Activated naive CD8-positive, alpha-beta T cell treated with anti-CD3 and anti-CD28 coated beads, Interleukin-2, amount 10 ng/mL, durations not matched to agents 7 days and 5 days (primary cell): ENCODE measurements around the gene MDFIC. TPM values are rescaled to one million over a fixed set of nuclear protein-coding genes. Genes with fewer than 3 reads are reported as not detected.

ENCODE experiments used
- ATAC-seq: fragments of 150-1000 bp; cut with Tn5 transposase; one replicate; pipeline ENCODE4 v1.10.0; 2021; ENCODE audit warnings: low read depth, moderate library complexity
- POLR2A ChIA-PET: fragments of 350-600 bp; sonication (Branson Sonifier 250); formaldehyde crosslinking; loops from one replicate; lab custom pipeline; 2021; ENCODE audit warnings: antibody characterized with exemption; lab: Charles Lee
- DNase-seq: peaks from one replicate; pipeline ENCODE4 v3.0.0; 2021
- H3K27ac Mint-ChIP-seq: one replicate; pipeline ENCODE4 v1.8.0; 2022; ENCODE audit warnings: mild to moderate bottlenecking, mixed read lengths
- H3K27me3 Mint-ChIP-seq: one replicate; pipeline ENCODE4 v1.8.0; 2022; ENCODE audit warnings: mild to moderate bottlenecking, moderate library complexity, mixed read lengths
- H3K36me3 Mint-ChIP-seq: one replicate; pipeline ENCODE4 v1.8.0; 2021; ENCODE audit warnings: mild to moderate bottlenecking, mixed read lengths
- H3K4me1 Mint-ChIP-seq: one replicate; pipeline ENCODE4 v1.8.0; 2021; ENCODE audit warnings: mixed read lengths
- H3K4me3 Mint-ChIP-seq: one replicate; pipeline ENCODE4 v1.8.0; 2022; ENCODE audit warnings: mild to moderate bottlenecking, moderate library complexity, mixed read lengths
- H3K9me3 Mint-ChIP-seq: one replicate; pipeline ENCODE4 v1.8.0; 2021; ENCODE audit warnings: mixed read lengths
- total RNA-seq, 2 experiments: library from RNA; stranded (reverse); gene quantifications; one replicate each; pipeline ENCODE4 v1.2.3, GENCODE V29; 2021

Gene MDFIC
- total RNA-seq, 2 experiments from 2014 or later: 50.8 to 57.0 TPM

DNA sequence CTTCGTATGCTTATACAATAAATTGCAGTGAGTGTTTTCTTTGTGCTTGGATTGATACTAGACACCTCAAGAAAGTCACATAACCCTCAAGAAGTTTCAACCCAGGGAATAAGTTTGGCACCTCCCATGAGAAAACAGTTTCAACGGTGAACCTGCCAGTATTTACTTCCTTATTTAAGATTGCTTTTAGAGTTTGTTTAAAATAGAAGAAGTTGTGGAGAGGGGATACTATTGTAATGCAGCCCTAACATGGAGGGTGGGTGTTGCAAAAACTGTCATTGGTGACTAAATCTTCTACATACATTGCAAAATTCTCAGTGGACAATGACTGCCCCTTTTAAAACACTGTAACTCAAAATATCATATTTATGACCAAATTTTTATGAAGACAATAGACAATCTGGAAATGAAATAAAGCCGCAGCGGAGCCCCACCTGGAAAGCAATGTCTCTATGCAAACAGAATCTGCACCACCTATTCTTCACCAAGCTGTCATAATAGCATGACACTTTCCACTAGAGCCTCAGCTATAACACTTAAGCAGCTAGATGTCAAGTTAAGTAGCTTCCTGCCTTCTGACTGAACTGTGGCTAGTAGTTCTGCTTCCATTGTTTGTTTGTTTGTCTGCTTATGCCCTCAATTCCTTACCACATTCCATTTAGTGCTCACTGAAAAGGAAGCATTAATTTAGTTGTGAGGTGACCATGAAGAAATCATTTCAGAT, 98.2 kb downstream of the MDFIC start:
- no peak for DNase-seq
- H3K4me3 Mint-ChIP-seq: no peak overlapping the region
- H3K4me1 Mint-ChIP-seq: peaks cover 20% of the 10 kb centered on the region
- POLR2A ChIA-PET: interaction anchor here (1.4 kb wide), 1 partner anchor 11 kb away, joined by 4 read pairs; no protein-coding TSS in a partner anchor
- peaks cover under 1% of the 10 kb centered on the region for H3K9me3 Mint-ChIP-seq
- ATAC-seq: no peak
- H3K27ac Mint-ChIP-seq: no peak overlapping the region
- no peaks in the 10 kb centered on the region for H3K27me3 Mint-ChIP-seq
- peaks cover 30% of the 10 kb centered on the region for H3K36me3 Mint-ChIP-seq

DNA sequence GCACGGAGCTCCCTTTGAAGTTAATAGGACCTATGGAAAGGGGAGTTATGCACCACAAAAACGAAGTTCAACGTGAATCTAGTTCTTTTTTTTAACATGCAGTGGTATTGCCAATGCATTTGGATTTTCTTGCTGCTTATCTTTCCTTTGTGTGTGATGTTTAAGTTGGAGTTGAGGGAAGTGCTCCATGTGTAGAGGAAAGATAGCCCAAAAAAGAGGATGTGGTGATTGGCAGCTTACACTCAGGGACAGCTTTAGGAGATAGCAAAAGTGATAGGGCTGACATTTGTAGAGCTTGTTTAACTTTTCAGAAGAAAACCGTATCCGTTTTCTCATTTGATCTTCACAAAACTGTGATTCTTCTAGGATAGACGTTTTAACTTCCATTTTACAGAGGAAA, 101.3 kb downstream of the MDFIC start:
- Mint-ChIP-seq H3K27me3 (peaks cover 3% of the 10 kb centered on the region), H3K27ac (no peak overlapping the region), H3K9me3 (peaks cover 4% of the 10 kb centered on the region), H3K4me3 (no peak overlapping the region), H3K36me3 (peaks cover 16% of the 10 kb centered on the region), H3K4me1 (peaks cover 14% of the 10 kb centered on the region)
- POLR2A ChIA-PET: no interaction called here
- no peak for ATAC-seq
- DNase-seq: no peak

DNA sequence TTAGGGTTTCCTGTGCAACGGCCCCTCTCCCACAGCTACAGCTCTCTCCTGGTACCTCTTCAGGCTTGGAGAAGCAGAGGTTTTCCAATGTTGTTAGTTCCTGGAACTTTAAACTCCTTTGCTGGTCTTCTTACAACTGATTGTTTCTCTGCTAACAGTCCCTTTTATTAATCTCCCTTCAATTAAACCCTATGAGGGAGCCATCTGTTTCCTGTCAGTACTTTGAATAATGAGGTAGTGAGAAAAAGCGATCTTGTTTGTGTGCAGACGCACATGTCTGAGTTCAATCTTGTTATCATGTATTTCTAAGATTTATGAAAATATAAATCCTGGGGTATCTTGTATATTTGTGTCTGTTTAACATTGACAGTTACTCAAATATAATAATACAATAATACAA, 102.4 kb downstream of the MDFIC start:
- no peak overlapping the region for H3K27ac Mint-ChIP-seq
- H3K27me3 Mint-ChIP-seq: peaks cover 4% of the 10 kb centered on the region
- no peak for DNase-seq
- POLR2A ChIA-PET: no interaction called here
- peaks cover 14% of the 10 kb centered on the region for H3K4me1 Mint-ChIP-seq
- no peak overlapping the region for H3K4me3 Mint-ChIP-seq
- H3K9me3 Mint-ChIP-seq: peaks cover 4% of the 10 kb centered on the region
- peaks cover 14% of the 10 kb centered on the region for H3K36me3 Mint-ChIP-seq
- no peak for ATAC-seq

GRCh38 chr7:115032715-115033703, 111.1 kb downstream of the MDFIC start:
- Mint-ChIP-seq H3K36me3 (peaks cover 3% of the 10 kb centered on the region), H3K27me3 (peaks cover 5% of the 10 kb centered on the region), H3K9me3 (peaks cover under 1% of the 10 kb centered on the region), H3K4me3 (no peak overlapping the region), H3K27ac (no peak overlapping the region), H3K4me1 (peaks cover 12% of the 10 kb centered on the region)
- POLR2A ChIA-PET: no interaction called here
- ATAC-seq (no peak), DNase-seq (no peak)

- POLR2A ChIA-PET: no interaction called here
- Mint-ChIP-seq H3K36me3 (peaks cover 3% of the 10 kb centered on the region), H3K27me3 (peaks cover 2% of the 10 kb centered on the region), H3K4me1 (peaks cover 12% of the 10 kb centered on the region), H3K27ac (no peak overlapping the region), H3K9me3 (no peaks in the 10 kb centered on the region), H3K4me3 (no peak overlapping the region)
- no peak for DNase-seq
- ATAC-seq: no peak
Measured at GRCh38 chr7:115033917-115034459, 112.1 kb downstream of the MDFIC start.

- Mint-ChIP-seq H3K4me1 (peaks cover 12% of the 10 kb centered on the region), H3K27ac (no peak overlapping the region), H3K36me3 (peaks cover 3% of the 10 kb centered on the region), H3K27me3 (peaks cover 2% of the 10 kb centered on the region), H3K4me3 (no peak overlapping the region), H3K9me3 (no peaks in the 10 kb centered on the region)
- ATAC-seq (no peak), DNase-seq (no peak)
- POLR2A ChIA-PET: no interaction called here
Measured at GRCh38 chr7:115034515-115034914, 112.6 kb downstream of the MDFIC start.

DNA sequence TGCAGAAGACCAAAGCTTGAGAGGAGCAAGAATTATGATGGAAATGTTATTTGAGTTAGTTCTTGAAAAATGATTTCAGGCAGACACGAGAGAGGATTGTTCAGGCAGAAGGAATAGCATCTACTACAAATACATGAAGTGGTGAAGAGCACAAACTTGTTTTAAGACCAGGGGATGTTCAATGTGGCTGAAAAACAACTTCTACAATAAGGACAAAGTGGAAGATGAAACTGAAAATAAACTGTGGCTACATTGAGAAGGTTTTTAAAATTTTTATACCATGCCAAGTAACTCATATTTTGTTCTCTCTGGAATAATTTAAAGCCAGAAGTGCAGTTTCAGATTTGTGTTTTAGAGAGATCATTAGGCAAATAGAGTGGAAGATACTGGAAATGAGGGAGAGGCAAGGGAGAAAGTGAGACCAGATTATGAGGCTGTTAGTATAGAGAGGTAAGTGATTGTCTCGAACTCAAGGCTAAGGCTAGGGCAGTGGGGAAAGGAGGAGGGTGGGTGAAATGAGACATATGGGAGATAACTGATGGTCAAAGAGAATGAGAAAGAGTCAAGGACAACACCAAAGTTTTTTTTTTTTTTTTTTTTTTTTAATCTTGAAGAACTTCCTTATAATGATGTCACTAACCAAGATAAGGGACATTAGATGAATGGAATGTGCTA, 115.4 kb downstream of the MDFIC start:
- no peak for ATAC-seq
- Mint-ChIP-seq H3K27ac (peak overlapping the region; percentile 50), H3K9me3 (no peaks in the 10 kb centered on the region), H3K27me3 (peaks cover 2% of the 10 kb centered on the region), H3K4me1 (peaks cover 12% of the 10 kb centered on the region), H3K4me3 (peak overlapping the region; percentile 37), H3K36me3 (peaks cover 3% of the 10 kb centered on the region)
- POLR2A ChIA-PET: interaction anchor here (0.7 kb wide), 1 partner anchor 77 kb away, joined by 8 read pairs; no protein-coding TSS in a partner anchor
- DNase-seq: no peak

DNA sequence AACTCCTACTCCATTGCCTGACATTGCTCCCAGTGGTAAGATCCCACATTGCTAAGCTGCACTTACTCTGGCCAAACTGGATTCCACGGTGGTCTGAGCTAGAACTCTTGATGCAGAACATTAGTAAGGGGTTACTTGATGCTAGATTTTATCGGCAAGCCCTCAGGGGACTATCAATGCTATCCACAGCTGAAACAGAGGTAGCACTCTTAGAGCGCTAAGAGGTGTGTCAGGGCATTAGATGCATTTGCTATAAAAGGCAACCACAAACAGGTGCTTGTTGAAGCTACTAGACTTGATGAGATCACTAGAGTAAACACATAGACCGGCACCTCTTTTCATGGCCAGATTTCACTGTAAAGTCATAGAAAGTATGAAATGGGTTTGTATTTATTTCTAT, 116.3 kb downstream of the MDFIC start:
- Mint-ChIP-seq H3K27me3 (peaks cover 9% of the 10 kb centered on the region), H3K4me1 (peaks cover 12% of the 10 kb centered on the region), H3K4me3 (no peak overlapping the region), H3K36me3 (peaks cover 3% of the 10 kb centered on the region), H3K9me3 (no peaks in the 10 kb centered on the region), H3K27ac (no peak overlapping the region)
- no peak for ATAC-seq
- POLR2A ChIA-PET: interaction anchor here (0.7 kb wide), 1 partner anchor 76 kb away, joined by 8 read pairs; no protein-coding TSS in a partner anchor
- no peak for DNase-seq

DNA sequence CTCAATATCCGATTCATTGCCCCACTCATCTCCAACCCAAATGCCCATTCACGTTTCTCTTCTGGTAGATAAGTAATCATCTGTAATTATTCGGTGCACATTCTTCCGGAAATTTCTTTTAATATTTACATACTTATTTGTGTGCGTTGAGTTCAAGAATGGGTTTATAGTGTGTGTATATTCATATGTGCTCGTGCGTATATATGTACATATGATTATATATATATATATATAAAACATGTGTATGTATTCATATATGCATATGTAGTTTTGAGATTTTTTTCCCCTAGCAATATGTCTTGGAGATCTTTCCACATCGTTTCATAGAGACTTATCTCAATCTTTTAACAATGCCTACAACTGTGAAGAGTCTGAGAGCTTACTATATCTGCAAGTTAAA, 118.2 kb downstream of the MDFIC start:
- Mint-ChIP-seq H3K36me3 (peaks cover 3% of the 10 kb centered on the region), H3K27me3 (peaks cover 13% of the 10 kb centered on the region), H3K4me3 (no peak overlapping the region), H3K4me1 (peaks cover 12% of the 10 kb centered on the region), H3K9me3 (no peaks in the 10 kb centered on the region), H3K27ac (no peak overlapping the region)
- POLR2A ChIA-PET: no interaction called here
- ATAC-seq (no peak), DNase-seq (no peak)

DNA sequence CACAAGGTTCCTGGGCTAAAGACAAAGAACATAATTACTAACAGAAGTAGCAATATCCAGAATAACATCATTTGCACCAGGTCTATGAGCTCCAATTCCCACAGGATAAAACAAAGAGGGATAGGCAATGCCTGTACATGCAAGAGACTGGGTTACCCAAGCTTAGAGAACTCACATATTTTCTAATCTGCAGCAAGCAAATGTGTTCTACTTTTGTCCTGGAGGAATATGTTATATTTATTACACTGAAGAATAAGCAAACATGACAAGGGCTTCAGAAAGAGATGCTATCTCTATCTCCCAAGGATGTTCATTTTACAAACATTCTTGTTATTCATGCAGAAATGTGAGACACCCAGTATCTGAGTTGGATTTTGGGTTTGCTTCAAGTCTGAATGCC, 118.6 kb downstream of the MDFIC start:
- Mint-ChIP-seq H3K9me3 (no peaks in the 10 kb centered on the region), H3K36me3 (peaks cover 3% of the 10 kb centered on the region), H3K4me1 (peaks cover 12% of the 10 kb centered on the region), H3K27ac (no peak overlapping the region), H3K27me3 (peaks cover 12% of the 10 kb centered on the region), H3K4me3 (no peak overlapping the region)
- no peak for ATAC-seq
- DNase-seq: no peak
- POLR2A ChIA-PET: no interaction called here

- Mint-ChIP-seq H3K27me3 (peaks cover 17% of the 10 kb centered on the region), H3K4me1 (peaks cover 3% of the 10 kb centered on the region), H3K36me3 (no peaks in the 10 kb centered on the region), H3K4me3 (no peak overlapping the region), H3K27ac (no peak overlapping the region), H3K9me3 (no peaks in the 10 kb centered on the region)
- ATAC-seq (no peak), DNase-seq (no peak)
- POLR2A ChIA-PET: no interaction called here
Measured at GRCh38 chr7:115042596-115042995, 120.7 kb downstream of the MDFIC start.

DNA sequence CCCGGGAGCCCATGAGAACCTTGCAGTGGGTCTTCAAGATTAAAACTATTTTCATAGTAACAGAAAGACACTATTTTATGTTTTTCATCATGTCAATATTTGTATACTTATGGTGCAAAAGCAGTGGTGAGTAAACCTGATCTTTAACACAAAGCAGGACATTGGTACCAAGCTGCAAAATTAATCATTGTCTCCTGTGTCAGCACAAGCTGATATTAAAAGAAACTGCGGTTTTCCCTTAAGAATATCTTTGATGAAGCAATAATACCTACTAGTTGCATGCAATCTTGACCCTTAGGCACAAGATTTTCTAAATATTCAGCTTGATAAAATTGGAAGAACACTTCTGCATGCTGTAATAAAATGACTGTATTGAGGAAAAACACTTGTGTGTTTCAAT, 121.7 kb downstream of the MDFIC start:
- Mint-ChIP-seq H3K4me3 (no peak overlapping the region), H3K9me3 (no peaks in the 10 kb centered on the region), H3K27ac (no peak overlapping the region), H3K4me1 (no peaks in the 10 kb centered on the region), H3K27me3 (peaks cover 20% of the 10 kb centered on the region), H3K36me3 (no peaks in the 10 kb centered on the region)
- DNase-seq: no peak
- no peak for ATAC-seq
- POLR2A ChIA-PET: no interaction called here

- H3K36me3 Mint-ChIP-seq: no peaks in the 10 kb centered on the region
- no peak overlapping the region for H3K27ac Mint-ChIP-seq
- H3K4me1 Mint-ChIP-seq: no peaks in the 10 kb centered on the region
- DNase-seq: no peak
- H3K27me3 Mint-ChIP-seq: peaks cover 20% of the 10 kb centered on the region
- no peak overlapping the region for H3K4me3 Mint-ChIP-seq
- H3K9me3 Mint-ChIP-seq: no peaks in the 10 kb centered on the region
- ATAC-seq: no peak
- POLR2A ChIA-PET: no interaction called here
Measured at GRCh38 chr7:115044224-115044623, 122.3 kb downstream of the MDFIC start.
